Smooth muscle cell of the brain vasculature (primary cell): Measurements from ENCODE around the gene AIRE.

ENCODE experiments used
- DNase-seq: peaks from one replicate; pipeline ENCODE4 v3.0.0-alpha.2; 2012; ENCODE audit warnings: low read depth, low spot score

The AIRE gene

DNA sequence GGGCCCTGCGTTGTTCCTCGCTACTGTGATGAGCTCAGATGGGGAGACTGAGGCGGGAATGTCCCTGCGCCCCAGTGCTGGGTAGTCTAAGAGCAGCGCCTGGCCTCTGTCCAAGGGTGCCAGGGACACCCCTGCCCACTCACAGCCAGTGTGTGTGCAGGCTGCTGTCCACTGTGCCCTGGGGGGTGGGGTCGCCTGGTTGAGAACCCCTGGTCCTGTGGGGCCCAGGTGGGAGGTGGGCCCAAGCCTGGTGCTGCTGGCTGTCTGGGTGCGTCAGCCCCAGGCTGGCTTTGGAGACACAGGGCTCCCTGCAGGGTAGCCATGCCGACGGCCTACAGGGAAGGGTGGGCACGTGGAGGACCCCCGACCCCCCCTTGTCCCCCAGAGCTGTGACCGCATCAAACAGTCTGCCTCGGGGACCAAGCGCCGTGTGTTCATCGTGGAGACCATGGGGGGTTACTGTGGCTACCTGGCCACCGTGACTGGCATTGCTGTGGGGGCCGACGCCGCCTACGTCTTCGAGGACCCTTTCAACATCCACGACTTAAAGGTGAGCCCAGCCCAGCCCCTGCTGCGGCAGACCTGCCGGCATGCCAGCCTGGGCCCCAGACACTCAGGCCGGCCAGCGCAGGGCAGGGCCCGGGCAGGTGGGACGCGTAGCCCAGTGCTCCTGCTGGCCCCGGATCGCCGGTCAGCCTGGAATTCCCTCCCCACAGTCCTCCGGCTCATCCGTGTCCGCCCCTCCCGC lies 38.6 kb downstream of the AIRE start:
- no peak for DNase-seq

DNA sequence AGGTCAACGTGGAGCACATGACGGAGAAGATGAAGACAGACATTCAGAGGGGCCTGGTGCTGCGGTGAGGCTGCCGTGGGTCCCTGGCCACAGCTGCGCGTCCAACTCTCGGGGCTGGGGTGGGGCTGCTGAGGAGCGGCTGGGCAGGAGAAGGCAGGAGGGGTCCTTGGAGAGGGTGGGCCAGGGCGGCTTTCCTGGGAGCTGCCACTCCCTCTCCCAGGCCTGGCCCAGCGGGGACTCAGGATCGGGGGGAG lies 39.1 kb downstream of the AIRE start:
- no peak for DNase-seq

GRCh38 chr21:44325386-44326271 lies 40.0 kb downstream of the AIRE start:
- no peak for DNase-seq

DNA sequence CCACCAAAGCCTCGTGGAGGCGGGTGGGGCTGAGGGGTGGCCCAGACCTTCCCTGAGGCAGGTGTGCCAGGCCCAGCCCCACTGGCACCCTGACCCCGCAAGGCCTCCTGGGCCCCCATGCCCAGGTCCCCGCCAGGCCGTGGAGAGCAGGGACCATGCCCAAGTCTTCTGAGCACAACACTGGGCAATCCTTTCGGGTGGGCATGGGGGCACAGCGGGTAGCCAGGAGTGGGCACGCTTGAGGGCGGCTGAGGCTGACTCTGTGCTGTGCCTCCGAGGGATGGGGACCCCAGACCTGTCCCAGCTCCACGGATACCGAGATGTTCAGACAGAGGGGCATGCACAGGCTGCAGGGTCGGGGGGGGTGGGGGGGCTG lies 40.6 kb downstream of the AIRE start:
- DNase-seq = no peak

DNA sequence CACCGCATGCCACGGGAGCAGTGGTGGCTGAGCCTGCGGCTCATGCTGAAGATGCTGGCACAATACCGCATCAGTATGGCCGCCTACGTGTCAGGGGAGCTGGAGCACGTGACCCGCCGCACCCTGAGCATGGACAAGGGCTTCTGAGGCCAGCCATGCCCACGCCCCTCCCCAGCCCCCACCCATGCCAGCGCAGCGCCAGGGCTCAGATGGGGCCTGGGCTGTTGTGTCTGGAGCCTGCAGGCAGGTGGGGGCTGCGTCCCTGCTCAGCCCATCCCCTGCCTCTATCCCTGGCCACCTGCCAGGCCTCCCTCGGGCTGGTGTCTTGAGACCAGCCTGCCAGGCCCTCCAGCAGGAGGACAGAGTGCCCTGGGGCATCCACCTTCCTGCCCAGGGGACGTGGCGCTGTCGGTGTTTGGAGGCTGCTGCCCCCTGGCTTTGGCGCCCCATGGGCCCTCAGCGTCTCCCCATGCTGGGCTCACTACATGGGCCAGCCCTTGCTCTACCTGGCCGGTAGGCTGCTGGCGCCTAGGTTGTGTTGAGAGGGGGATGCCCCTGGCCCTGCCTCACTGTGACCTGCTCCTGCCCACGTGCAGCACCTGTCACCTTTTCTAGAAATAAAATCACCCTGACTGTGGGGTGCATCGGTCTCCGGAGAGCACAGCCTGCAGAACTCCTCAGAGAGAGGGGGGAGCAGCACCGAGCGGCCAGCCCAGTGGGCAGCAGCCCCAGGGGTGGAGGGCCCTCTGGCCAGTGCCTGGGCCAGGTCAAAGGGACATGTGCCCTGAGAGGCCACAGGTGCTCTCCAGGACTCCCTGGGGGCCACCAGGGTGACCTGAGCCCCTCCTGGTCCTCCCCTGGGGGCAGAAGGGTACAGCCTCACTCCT lies 41.3 kb downstream of the AIRE start:
- DNase-seq = no peak

- DNase-seq = no peak
Observed at GRCh38 chr21:44327603-44327974, 41.9 kb downstream of the AIRE start.

GRCh38 chr21:44328242-44328895 lies 42.7 kb downstream of the AIRE start:
- DNase-seq = no peak

GRCh38 chr21:44329086-44329889 lies 43.6 kb downstream of the AIRE start:
- no peak for DNase-seq

DNA sequence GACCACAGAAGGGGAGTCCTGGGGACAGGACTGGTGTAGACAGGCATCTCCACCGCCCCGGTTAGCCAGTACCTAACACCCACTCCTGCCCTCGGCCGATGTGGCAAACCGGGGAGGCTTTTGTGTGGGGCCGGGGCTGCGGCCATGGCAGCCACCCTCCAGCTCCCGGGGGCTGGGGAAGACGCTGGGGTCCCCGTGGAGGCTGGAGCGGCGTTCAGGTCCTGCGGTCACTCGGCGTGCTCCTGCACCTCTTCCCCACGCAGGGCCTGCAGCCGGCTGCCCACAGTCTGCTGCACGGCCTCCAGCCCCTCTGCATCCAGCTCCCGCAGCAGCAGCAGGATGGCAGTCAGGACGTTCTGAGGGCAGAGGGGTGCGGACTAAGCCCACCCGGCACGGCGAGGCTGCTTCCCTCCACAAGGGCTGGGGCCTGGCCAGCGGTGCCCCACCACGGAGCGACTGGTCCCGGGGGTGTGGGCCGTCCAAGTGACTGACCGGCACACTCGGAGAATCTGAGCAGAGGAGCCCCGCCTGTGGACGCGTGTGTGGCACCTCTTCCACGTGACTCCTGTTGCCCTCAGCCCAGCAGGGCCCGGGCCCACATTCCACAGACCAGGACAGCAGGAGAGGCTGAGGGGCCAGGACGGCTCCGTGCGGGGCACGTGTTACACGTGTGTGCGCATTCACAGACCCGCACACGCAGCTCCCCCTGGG lies 44.5 kb downstream of the AIRE start:
- DNase-seq = no peak

DNA sequence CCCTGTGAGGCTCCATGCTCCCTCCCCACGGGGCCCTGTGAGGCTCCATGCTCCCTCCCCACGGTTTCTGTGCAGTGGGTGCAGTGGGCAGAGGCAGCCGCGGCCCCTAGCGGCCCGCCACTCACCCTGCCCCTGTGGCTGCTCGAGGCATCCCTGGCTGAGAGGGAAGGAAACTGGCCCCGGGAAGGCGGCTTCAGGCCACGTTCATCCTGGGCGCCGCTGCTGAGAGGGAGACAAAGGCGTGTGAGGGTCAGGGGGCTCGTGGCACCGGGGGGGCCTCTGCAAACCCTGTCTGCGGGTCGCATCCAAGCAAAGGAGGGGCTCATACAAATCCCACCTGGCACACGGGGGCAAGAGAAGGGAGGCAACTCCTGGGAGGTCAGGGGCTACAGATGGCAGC lies 45.0 kb downstream of the AIRE start:
- no peak for DNase-seq

DNA sequence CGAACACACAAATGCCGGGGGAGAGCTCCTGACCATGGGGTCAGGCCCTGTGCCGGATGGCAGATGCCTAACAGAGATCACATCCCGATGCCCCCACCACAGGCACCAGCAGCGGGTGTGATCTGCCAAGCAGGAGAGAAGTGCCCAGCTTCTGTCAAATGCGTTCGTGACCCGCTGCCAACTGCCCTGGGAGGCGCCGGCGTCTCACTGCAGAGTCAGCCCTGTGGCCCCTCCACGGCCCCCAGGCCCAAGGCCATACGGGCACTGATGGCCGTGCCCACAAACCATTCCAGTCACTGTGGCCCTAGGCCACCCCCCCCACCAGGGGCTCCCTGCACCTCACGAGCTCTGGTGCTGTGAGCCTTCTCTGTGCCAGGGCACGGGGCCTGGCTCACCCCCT lies 45.5 kb downstream of the AIRE start:
- DNase-seq = no peak

- no peak for DNase-seq
Observed at GRCh38 chr21:44331650-44332307, 46.1 kb downstream of the AIRE start.

- DNase-seq = no peak
Observed at GRCh38 chr21:44332383-44332782, 46.7 kb downstream of the AIRE start.

GRCh38 chr21:44332965-44333364 lies 47.3 kb downstream of the AIRE start:
- DNase-seq = no peak

DNA sequence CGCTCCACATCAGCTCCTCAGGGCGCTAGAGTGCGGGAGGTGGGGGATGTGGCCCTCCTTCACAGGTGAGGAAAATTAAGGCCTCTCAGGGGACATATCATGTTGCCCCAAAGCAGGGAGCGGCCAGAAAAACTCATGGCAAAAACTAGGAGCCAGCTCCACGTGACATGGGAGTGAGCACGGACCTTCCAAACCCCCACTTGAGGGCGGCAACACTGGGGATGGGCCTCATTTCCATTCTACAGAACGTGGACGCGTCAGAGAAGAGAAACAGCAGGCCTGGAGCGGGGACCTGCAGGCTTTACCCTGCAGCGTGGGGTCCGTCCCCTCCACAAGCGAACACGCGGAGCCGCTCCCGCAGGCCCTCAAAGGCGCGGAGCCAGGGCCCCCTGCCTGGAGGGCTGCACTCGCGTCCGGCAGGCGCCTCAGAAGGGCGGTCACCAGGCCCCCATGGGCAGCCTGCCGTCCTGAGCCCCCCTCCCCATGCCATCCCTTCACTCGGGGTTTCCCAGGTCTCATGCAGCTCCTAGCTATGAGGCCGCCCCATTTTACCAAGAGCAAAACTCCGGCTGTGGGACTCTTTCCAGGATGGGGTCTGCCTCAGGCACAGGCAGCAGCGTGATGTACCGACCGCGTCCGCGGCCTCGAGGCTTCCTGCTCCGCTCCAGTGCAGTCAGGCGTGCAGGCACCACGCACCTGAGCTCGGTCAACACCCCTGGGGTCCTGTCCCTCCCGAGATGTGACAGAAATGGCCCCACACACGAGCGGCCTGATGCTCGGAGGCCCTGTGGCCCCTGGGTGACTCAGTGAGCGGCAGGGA lies 48.0 kb downstream of the AIRE start:
- no peak for DNase-seq

DNA sequence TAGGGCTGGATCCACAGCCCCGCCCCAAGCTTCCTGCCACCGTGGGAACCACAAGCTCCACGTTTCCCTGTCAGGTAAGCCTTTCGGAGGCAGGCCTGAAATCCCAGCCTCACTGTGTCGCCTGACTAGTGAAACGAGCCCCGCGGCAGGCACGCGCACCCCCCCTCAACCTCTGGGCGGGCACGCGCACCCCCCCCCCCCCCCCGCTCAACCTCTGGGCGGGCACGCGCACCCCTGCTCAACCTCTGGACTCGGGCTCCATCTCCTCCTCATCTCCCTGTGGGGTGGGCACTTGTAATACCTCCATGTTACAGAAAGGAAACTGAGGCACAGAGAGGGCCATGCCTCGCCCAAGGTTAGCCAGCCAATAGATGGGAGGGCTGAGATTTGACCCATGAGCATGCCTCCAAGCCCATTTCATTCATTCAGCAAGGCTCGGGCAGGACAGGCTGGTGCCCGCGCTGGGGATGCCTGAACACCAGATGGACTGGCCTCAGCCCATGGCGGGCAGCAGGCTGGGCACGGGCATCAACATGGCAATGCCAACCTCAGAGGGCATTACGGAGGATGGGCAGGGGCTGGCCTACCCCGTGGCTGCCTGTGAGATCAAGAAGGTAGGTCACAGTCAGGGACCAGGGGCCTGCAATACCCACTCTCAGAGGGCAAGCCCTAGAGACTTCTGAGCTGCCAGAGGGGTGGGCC lies 48.8 kb downstream of the AIRE start:
- no peak for DNase-seq

- DNase-seq = no peak
Observed at GRCh38 chr21:44335266-44336059, 49.8 kb downstream of the AIRE start.

- no peak for DNase-seq
Observed at GRCh38 chr21:44337449-44337848, 51.8 kb downstream of the AIRE start.
